Measurements from ENCODE around the gene PPP5C.
"Not testable (repeated sequence)": the region's sequence is repeated elsewhere in the genome, so short reads cannot be mapped to it uniquely, and the experiment has no call there.

The PPP5C gene

DNA sequence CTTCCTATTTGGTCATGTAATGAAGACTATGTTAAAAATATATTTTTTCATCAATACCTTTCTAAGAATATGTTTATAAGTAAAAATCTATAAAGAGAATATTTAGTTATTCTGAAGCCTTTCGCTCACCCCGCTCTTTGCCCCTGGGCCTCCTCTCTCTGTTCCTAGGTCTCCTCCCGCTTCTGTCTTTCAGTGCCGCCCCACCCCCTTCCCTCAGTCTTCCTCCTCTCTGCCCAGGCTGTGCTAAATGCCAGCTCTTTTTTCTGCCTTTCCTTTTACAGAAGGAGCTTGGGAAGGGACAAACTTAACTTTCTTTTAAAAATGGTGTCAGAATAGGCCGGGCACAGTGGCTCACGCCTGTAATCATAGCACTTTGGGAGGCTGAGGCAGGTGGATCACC is 27.3 kb upstream of the PPP5C start:
- DNase-seq (ENCODE audit: low spot score): no peak
- TF ChIP-seq, protein P1, sequence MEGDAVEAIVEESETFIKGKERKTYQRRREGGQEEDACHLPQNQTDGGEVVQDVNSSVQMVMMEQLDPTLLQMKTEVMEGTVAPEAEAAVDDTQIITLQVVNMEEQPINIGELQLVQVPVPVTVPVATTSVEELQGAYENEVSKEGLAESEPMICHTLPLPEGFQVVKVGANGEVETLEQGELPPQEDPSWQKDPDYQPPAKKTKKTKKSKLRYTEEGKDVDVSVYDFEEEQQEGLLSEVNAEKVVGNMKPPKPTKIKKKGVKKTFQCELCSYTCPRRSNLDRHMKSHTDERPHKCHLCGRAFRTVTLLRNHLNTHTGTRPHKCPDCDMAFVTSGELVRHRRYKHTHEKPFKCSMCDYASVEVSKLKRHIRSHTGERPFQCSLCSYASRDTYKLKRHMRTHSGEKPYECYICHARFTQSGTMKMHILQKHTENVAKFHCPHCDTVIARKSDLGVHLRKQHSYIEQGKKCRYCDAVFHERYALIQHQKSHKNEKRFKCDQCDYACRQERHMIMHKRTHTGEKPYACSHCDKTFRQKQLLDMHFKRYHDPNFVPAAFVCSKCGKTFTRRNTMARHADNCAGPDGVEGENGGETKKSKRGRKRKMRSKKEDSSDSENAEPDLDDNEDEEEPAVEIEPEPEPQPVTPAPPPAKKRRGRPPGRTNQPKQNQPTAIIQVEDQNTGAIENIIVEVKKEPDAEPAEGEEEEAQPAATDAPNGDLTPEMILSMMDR (IDR thresholded peaks at IDR 0.05; ENCODE audit: extremely low read depth, missing control alignments): no peak

DNA sequence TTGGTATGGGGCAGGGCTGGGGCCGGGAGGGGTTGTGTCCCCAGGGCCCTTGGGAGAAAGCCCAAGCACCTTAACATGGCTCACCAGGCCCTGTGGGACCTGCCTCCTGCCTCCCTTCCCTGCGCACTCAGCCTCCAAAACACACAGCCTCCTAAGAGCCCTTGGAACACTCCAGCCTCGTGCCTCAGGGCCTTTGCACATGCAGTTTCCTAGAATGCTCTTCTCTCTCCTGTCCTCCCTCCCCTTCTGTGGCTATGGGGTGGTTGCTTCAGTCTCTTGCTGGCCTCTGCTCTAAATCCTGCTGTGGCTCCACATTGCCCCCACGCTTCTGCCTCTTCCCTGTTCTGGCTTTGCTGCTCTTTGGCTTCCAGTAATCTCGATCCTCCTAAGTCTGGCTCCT is 26.3 kb upstream of the PPP5C start:
- TF ChIP-seq, protein P1 (IDR thresholded peaks at IDR 0.05; ENCODE audit: extremely low read depth, missing control alignments): no peak
- no peak for DNase-seq (ENCODE audit: low spot score)

DNA sequence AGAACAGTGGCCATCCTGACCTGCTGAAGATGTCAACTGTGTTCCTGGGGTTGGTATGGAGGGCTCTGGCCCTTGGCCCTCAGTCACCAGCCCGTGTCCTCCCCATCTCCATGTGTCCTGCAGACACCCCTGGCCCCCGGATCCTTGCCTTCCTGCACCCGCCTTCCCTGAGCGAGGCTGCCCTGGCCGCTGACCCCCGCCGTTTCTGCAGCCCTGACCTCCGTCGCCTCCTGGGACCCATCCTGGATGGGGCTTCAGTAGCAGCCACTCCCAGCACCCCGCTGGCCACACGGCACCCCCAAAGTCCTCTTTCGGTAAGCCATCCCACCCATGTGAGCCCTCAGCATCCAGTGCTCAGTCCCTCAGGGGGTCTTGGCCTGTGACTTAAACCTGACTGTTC is 25.2 kb upstream of the PPP5C start:
- TF ChIP-seq, protein P1 (IDR thresholded peaks at IDR 0.05; ENCODE audit: extremely low read depth, missing control alignments): no peak
- DNase-seq (ENCODE audit: low spot score): no peak

DNA sequence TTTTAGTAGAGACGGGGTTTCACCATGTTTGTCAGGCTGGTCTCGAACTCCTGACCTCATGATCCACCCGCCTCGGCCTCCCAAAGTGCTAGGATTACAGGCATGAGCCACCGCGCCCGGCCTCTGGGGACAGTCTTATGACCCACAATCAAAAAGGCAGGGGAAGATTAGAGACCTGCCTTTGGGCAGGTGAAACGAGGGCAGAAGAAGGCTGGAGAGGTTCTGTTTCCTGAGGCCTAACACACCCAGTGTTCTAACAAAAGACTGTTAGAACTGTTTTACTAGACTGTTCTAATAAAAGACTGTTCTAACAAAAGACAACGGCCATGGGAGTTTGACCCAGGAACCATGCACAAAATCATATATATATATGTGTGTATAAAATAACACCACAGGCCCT is 23.7 kb upstream of the PPP5C start:
- not testable (repeated sequence) for DNase-seq (ENCODE audit: low spot score)

DNA sequence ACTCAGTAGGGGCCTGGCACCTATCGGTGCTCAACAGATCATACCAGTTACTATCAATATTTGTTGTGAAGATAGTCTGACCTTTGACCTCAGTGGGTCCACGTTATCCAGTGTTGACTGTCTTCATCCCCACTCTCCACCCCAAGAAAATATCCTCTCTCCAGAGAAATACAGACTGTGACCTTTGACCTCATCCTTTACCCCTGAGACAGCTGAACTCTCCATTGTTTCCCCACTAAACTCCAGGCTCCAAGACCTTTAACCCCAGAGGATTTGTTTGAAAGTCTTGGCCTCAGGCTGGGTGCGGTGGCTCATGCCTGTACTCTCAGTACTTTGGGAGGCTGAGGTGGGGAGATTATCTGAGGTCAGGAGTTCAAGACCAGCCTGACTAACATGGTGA is 22.6 kb upstream of the PPP5C start:
- TF ChIP-seq, protein P1 (IDR thresholded peaks at IDR 0.05; ENCODE audit: extremely low read depth, missing control alignments): no peak
- no peak for DNase-seq (ENCODE audit: low spot score)

DNA sequence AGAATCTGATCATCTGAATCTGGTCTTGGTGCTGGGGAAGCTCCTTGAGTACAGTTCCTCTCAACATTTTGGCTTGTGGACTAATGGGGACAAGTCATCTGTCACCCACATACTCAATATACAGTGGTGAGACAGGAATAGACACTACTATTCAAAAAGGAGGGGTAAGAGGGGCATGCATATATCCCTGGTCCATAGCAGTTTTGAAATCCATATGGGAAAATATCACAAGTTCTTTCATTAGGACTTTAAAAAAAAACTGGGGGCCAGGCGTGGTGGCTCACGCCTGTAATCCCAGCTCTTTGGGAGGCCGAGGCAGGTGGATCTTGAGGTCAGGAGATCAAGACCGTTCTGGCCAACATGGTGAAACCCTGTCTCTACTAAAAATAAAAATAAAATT is 20.3 kb upstream of the PPP5C start:
- no peak for DNase-seq (ENCODE audit: low spot score)
- TF ChIP-seq, protein P1 (IDR thresholded peaks at IDR 0.05; ENCODE audit: extremely low read depth, missing control alignments): no peak

DNA sequence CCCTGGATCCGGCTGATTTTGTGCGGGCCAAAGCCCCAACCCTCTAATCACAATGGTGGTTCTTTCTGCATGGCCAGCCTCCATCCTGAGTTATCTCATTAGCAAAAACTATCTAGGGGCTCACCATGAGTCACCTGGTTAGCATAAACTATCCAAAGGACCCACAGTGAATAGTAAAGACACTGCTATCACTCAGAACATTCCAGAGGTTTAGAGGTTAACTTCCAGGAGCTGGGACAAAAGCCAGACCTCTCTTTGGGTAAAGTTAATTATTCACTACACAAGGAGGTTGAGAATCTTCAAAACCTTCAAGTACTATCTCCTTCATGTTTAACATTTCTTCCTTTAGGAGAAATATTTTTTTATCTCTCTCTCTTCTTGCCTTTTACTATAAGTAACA is 18.8 kb upstream of the PPP5C start:
- no peak for DNase-seq (ENCODE audit: low spot score)
- TF ChIP-seq, protein P1 (IDR thresholded peaks at IDR 0.05; ENCODE audit: extremely low read depth, missing control alignments): no peak

DNA sequence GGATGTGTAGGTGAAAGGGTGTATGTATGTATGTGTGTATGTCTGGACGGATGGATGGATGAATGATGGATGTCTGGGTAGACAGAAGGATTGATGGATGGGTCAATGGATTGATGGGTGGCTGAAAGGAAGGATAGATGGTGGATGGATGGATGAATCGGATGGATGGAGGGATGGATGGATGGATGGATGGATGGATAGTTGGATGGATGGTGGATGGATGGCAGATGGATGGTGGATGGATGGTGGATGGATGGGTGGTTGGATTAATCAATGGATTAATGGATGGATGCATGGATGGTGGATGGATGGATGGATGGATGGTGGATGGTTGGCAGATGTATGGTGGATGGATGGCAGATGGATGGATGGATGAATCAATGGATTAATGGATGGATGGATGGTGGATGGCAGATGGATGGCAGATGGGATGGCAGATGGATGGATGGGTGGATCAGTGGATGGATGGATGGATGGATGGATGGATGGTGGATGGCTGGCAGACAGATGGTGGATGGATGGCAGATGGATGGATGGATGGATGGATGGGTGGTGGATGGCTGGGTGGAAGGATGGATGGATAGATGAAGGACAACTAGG is 16.5 kb upstream of the PPP5C start:
- no peak for DNase-seq (ENCODE audit: low spot score)
- TF ChIP-seq, protein P1 (IDR thresholded peaks at IDR 0.05; ENCODE audit: extremely low read depth, missing control alignments): no peak

Data from GM20000 (cell line).